Measurements from ENCODE around the gene EHD1.

- TF ChIP-seq CTCF (IDR thresholded peaks at IDR 0.05; ENCODE audit: low read depth, low read length, poor library complexity, severe bottlenecking) = no peak
- no peak for TF ChIP-seq EZH2phosphoT487 (IDR thresholded peaks at IDR 0.05; ENCODE audit: borderline replicate concordance, low read length)
Measured at GRCh38 chr11:64894812-64895452, 16.5 kb upstream of the EHD1 start.
